Stomach (tissue), 4 donors: ENCODE measurements around the gene ASIC2.

Experiments used
- POLR2A ChIP-seq, 4 donors: fragments of 450-650 bp; IDR thresholded peaks; one replicate each; pipeline ENCODE4 v1.6.1; 2016; ENCODE audit warnings: antibody characterized with exemption in 4 of 4, control low read depth in 2 of 4, mild to moderate bottlenecking in 1 of 4, moderate library complexity in 1 of 4
- POLR2AphosphoS5 ChIP-seq, 3 donors: sonication (generic); formaldehyde crosslinking; IDR thresholded peaks; one replicate each; pipeline ENCODE4 v1.6.1; 2016; ENCODE audit warnings: antibody characterized with exemption in 3 of 3
- TF ChIP-seq, protein P1 (sequence below), 7 experiments: fragments of 450-650 bp in 4 of 7; fragments of 200-600 bp in 3 of 7; sonication (generic) in 3 of 7; IDR thresholded peaks; one replicate each; pipeline ENCODE4 v1.5.1; 2016 to 2019; ENCODE audit warnings: antibody characterized with exemption in 7 of 7, control low read depth in 2 of 7, mild to moderate bottlenecking in 1 of 7

- TF ChIP-seq, protein P1, sequence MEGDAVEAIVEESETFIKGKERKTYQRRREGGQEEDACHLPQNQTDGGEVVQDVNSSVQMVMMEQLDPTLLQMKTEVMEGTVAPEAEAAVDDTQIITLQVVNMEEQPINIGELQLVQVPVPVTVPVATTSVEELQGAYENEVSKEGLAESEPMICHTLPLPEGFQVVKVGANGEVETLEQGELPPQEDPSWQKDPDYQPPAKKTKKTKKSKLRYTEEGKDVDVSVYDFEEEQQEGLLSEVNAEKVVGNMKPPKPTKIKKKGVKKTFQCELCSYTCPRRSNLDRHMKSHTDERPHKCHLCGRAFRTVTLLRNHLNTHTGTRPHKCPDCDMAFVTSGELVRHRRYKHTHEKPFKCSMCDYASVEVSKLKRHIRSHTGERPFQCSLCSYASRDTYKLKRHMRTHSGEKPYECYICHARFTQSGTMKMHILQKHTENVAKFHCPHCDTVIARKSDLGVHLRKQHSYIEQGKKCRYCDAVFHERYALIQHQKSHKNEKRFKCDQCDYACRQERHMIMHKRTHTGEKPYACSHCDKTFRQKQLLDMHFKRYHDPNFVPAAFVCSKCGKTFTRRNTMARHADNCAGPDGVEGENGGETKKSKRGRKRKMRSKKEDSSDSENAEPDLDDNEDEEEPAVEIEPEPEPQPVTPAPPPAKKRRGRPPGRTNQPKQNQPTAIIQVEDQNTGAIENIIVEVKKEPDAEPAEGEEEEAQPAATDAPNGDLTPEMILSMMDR (IDR thresholded peaks at IDR 0.05): no peak
- TF ChIP-seq POLR2A (IDR thresholded peaks at IDR 0.05): no peak
- TF ChIP-seq POLR2AphosphoS5 (IDR thresholded peaks at IDR 0.05): no peak
Measured at GRCh38 chr17:33079201-33079600, 213.9 kb downstream of the ASIC2 start.
